Activated effector memory CD4-positive, alpha-beta T cell treated with Interleukin-2 at 50 U/mL for 16 hours (primary cell): ENCODE results near the gene ATF3.
"Not testable (repeated sequence)": the region's sequence is repeated elsewhere in the genome, so short reads cannot be mapped to it uniquely, and the experiment has no call there.

Experiments
- DNase-seq: peaks from one replicate; pipeline ENCODE4 v3.0.0-alpha.2; 2020

The ATF3 gene

GRCh38 chr1:212629450-212630157 is 21.0 kb downstream of the ATF3 start:
- no peak for DNase-seq

GRCh38 chr1:212630158-212630900 is 21.8 kb downstream of the ATF3 start:
- DNase-seq, result peak; percentile 37

- no peak for DNase-seq
Measured at GRCh38 chr1:212633161-212633560, 24.6 kb downstream of the ATF3 start.

GRCh38 chr1:212634252-212634651 is 25.7 kb downstream of the ATF3 start:
- DNase-seq, result no peak

GRCh38 chr1:212635141-212635631 is 26.6 kb downstream of the ATF3 start:
- no peak for DNase-seq

GRCh38 chr1:212637902-212638301 is 29.3 kb downstream of the ATF3 start:
- DNase-seq, result no peak

- no peak for DNase-seq
Measured at GRCh38 chr1:212638492-212639151, 30.1 kb downstream of the ATF3 start.

- not testable (repeated sequence) for DNase-seq
Measured at GRCh38 chr1:212639524-212639923, 31.0 kb downstream of the ATF3 start.

- no peak for DNase-seq
Measured at GRCh38 chr1:212640223-212640878, 31.8 kb downstream of the ATF3 start.

GRCh38 chr1:212641956-212642355 is 33.4 kb downstream of the ATF3 start:
- DNase-seq, result no peak

GRCh38 chr1:212643877-212644276 is 35.3 kb downstream of the ATF3 start:
- DNase-seq, result no peak

- no peak for DNase-seq
Measured at GRCh38 chr1:212644866-212645545, 36.4 kb downstream of the ATF3 start.

GRCh38 chr1:212645546-212646543 is 37.3 kb downstream of the ATF3 start:
- DNase-seq, result no peak

- no peak for DNase-seq
Measured at GRCh38 chr1:212646588-212646987, 38.0 kb downstream of the ATF3 start.

GRCh38 chr1:212647004-212647403 is 38.4 kb downstream of the ATF3 start:
- no peak for DNase-seq

GRCh38 chr1:212648431-212648830 is 39.9 kb downstream of the ATF3 start:
- DNase-seq, result no peak

- DNase-seq, result no peak
Measured at GRCh38 chr1:212649020-212649419, 40.5 kb downstream of the ATF3 start.

- no peak for DNase-seq
Measured at GRCh38 chr1:212650228-212650627, 41.7 kb downstream of the ATF3 start.

- no peak for DNase-seq
Measured at GRCh38 chr1:212651521-212651920, 43.0 kb downstream of the ATF3 start.

GRCh38 chr1:212651977-212652376 is 43.4 kb downstream of the ATF3 start:
- no peak for DNase-seq

GRCh38 chr1:212652609-212653008 is 44.0 kb downstream of the ATF3 start:
- DNase-seq, result no peak
